ENCODE data around the gene SEPTIN1. TPM values are rescaled to one million over a fixed set of nuclear protein-coding genes. Genes with fewer than 3 reads are reported as not detected.

Gene SEPTIN1
- total RNA-seq, 1 experiment from 2014 or later, result 7.6 TPM

DNA sequence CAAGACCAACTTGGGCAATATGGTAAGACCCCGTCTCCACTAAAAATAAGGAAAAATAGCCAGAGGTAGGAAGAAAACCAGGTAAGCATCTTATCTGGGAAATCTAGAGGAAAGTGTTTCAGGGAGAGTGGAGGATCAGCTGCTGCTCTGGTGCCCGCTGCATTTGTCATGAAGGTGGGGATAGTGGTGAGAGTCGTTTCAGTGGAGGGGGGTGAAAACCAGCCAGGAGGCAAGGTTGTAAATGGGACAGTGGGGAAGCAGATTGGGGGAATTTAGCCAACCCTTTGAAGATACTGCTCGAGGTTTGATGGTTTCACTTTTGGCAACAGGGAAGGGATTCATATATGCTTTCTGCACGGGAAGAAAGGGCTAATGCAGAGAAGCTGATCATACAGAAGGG lies 38.6 kb upstream of the SEPTIN1 start:
- Histone ChIP-seq H3K4me3 (no peak overlapping the region), H3K4me1 (replicated peaks; ENCODE audit: insufficient read depth) (peaks cover 7% of the 10 kb centered on the region; the same call in 1 of the 2 replicates), H3K27ac (no peak overlapping the region), H3K9me3 (ENCODE audit: insufficient read depth, low read depth) (no peaks in the 10 kb centered on the region), H4K20me1 (ENCODE audit: insufficient read depth) (no peaks in the 10 kb centered on the region), H2AFZ (no peak overlapping the region), H3K79me2 (ENCODE audit: low read depth) (0 out of 2 replicates have a peak, but pooled peaks cover 9% of the 10 kb centered on the region), H3K4me2 (no peak overlapping the region), H3K9me2 (ENCODE audit: insufficient read depth) (no peaks in the 10 kb centered on the region), H3K36me3 (ENCODE audit: low read depth) (0 out of 2 replicates have a peak, but pooled peaks cover 7% of the 10 kb centered on the region), H3F3A (ENCODE audit: insufficient read depth, low read depth) (peaks cover 34% of the 10 kb centered on the region), H3K27me3 (ENCODE audit: insufficient read depth, low read depth) (no peaks in the 10 kb centered on the region)
- CTCF ChIA-PET, result interaction anchor here (0.6 kb wide), 1 partner anchor 477 kb away, joined by 4 read pairs; no protein-coding TSS in a partner anchor
- POLR2A ChIA-PET (ENCODE audit: unreplicated experiment), result no interaction called here
- TF ChIP-seq EZH2 (IDR thresholded peaks at IDR 0.05; ENCODE audit: low read depth), result no peak
- TF ChIP-seq, protein P1, sequence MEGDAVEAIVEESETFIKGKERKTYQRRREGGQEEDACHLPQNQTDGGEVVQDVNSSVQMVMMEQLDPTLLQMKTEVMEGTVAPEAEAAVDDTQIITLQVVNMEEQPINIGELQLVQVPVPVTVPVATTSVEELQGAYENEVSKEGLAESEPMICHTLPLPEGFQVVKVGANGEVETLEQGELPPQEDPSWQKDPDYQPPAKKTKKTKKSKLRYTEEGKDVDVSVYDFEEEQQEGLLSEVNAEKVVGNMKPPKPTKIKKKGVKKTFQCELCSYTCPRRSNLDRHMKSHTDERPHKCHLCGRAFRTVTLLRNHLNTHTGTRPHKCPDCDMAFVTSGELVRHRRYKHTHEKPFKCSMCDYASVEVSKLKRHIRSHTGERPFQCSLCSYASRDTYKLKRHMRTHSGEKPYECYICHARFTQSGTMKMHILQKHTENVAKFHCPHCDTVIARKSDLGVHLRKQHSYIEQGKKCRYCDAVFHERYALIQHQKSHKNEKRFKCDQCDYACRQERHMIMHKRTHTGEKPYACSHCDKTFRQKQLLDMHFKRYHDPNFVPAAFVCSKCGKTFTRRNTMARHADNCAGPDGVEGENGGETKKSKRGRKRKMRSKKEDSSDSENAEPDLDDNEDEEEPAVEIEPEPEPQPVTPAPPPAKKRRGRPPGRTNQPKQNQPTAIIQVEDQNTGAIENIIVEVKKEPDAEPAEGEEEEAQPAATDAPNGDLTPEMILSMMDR (conservative IDR thresholded peaks at IDR 0.05), result no peak
- intact Hi-C loops (cut with micrococcal nuclease; ENCODE audit: unreplicated experiment), result no loop called here
- BruUV-seq (replicated peaks), result no TSS peak
- no peak for DNase-seq

DNA sequence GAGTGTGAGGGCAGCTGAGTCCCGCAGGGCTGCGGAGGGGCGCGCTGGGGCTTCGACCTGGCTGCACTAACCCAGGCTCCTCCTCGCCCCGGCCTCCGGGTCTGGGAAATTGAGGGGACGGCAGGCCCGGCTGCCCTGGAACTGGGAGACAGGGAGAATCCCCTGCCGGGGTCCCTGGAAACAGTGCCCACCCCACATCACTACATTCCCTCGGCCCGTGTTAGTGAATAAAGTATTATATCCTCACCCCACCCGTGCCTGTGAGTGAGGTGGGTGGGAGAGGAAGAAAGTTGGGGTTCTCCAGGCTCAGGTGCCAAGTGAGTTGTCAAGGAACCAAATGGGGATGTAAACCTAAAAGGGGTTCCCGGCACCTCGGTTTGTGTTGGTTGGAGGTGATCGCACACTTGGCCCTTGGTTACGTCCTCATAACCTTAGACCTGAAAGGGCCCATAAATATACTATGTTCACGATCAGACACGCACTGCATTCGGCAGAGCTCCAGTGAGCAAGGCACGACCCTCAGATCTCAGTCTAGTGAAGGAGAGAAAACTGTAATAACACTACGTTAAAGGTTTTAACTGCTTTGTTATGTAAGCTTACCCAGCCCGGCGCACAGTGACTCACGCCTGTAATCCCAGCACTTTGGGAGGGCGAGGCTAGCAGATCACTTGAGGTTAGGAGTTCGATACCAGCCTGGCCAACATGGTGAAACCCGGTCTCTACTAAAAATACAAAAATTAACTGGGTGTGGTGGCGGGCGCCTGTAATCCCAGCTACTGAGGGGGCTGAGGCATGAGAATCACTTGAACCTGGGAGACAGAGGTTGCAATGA lies 36.2 kb upstream of the SEPTIN1 start:
- CTCF ChIA-PET, result interaction anchor here (0.6 to 1.5 kb wide), 4 partner anchors 11 to 275 kb away, joined by 3 to 11 read pairs (median 6); partner anchors contain the start of gene DCTPP1
- H2AFZ ChIP-seq, result peak overlapping the region; percentile 52

More for the DNA sequence above, 36.2 kb upstream of the SEPTIN1 start:
- H3K9me3 ChIP-seq (ENCODE audit: insufficient read depth, low read depth), result no peaks in the 10 kb centered on the region
- no peaks in the 10 kb centered on the region for H4K20me1 ChIP-seq (ENCODE audit: insufficient read depth)
- peaks cover 7% of the 10 kb centered on the region; the same call in 1 of the 2 replicates for H3K4me1 ChIP-seq (replicated peaks; ENCODE audit: insufficient read depth)
- POLR2A ChIA-PET (ENCODE audit: unreplicated experiment), result interaction anchor here (0.6 to 1.3 kb wide), 5 partner anchors 17 to 237 kb away, joined by 3 to 16 read pairs (median 3); no protein-coding TSS in a partner anchor
- H3F3A ChIP-seq (ENCODE audit: insufficient read depth, low read depth), result peaks cover 46% of the 10 kb centered on the region
- no peaks in the 10 kb centered on the region for H3K9me2 ChIP-seq (ENCODE audit: insufficient read depth)
- intact Hi-C loops (cut with micrococcal nuclease; ENCODE audit: unreplicated experiment), result no loop called here
- peak overlapping the region; percentile 49; the same call in 1 of the 2 replicates for H3K27ac ChIP-seq
- TF ChIP-seq EZH2 (IDR thresholded peaks at IDR 0.05; ENCODE audit: low read depth), result no peak
- TF ChIP-seq, protein P1 (conservative IDR thresholded peaks at IDR 0.05), result no peak; the same call in 1 of the 2 replicates
- BruUV-seq (replicated peaks), result no TSS peak
- H3K36me3 ChIP-seq (ENCODE audit: low read depth), result peaks cover 3% of the 10 kb centered on the region; the same call in 1 of the 2 replicates
- H3K4me3 ChIP-seq, result peak overlapping the region; percentile 69; the same call in 1 of the 2 replicates
- H3K27me3 ChIP-seq (ENCODE audit: insufficient read depth, low read depth), result no peaks in the 10 kb centered on the region
- no peaks in the 10 kb centered on the region for H3K79me2 ChIP-seq (ENCODE audit: low read depth)
- no peak for DNase-seq
- peak overlapping the region; percentile 81 for H3K4me2 ChIP-seq
